C4-2B (cell line): ENCODE data around the gene AIFM2.
"Not testable (repeated sequence)": the region's sequence is repeated elsewhere in the genome, so short reads cannot be mapped to it uniquely, and the experiment has no call there.

Source experiments
- H3K27ac ChIP-seq: fragments of 450-650 bp; 2 replicates; pipeline ENCODE4 v1.5.1; 2017
- CTCF ChIP-seq: fragments of 450-650 bp; conservative IDR thresholded peaks from 2 replicates; pipeline ENCODE4 v1.5.1; 2017; ENCODE audit warnings: mild to moderate bottlenecking
- ZFX ChIP-seq: fragments of 450-650 bp; IDR thresholded peaks from 2 replicates; pipeline ENCODE4 v1.6.1; 2017

AIFM2 gene

GRCh38 chr10:70111496-70111895 is 21.1 kb downstream of the AIFM2 start:
- no peak for TF ChIP-seq ZFX
- no peak for TF ChIP-seq CTCF
- no peak overlapping the region for H3K27ac ChIP-seq

- no peak overlapping the region for H3K27ac ChIP-seq
- TF ChIP-seq ZFX = no peak
- TF ChIP-seq CTCF = no peak
Observed at GRCh38 chr10:70109064-70109729, 23.4 kb downstream of the AIFM2 start.

- TF ChIP-seq ZFX (no peak), CTCF (peak; percentile 84)
- H3K27ac ChIP-seq = no peak overlapping the region
Observed at GRCh38 chr10:70106958-70107791, 25.4 kb downstream of the AIFM2 start.

- no peak overlapping the region for H3K27ac ChIP-seq
- no peak for TF ChIP-seq ZFX
- no peak for TF ChIP-seq CTCF
Observed at GRCh38 chr10:70101668-70102067, 31.0 kb downstream of the AIFM2 start.

GRCh38 chr10:70101068-70101562 is 31.5 kb downstream of the AIFM2 start:
- H3K27ac ChIP-seq = not testable (repeated sequence)

- no peak overlapping the region for H3K27ac ChIP-seq
- TF ChIP-seq CTCF (no peak), ZFX (no peak)
Observed at GRCh38 chr10:70098271-70098670, 34.4 kb downstream of the AIFM2 start.

- TF ChIP-seq ZFX (no peak), CTCF (no peak)
- H3K27ac ChIP-seq = no peak overlapping the region
Observed at GRCh38 chr10:70097459-70097858, 35.2 kb downstream of the AIFM2 start.
